ENCODE results near the gene CCDC152.

The CCDC152 gene

GRCh38 chr5:42830924-42831323, 74.3 kb downstream of the CCDC152 start:
- DNase-seq (ENCODE audit: low spot score), result no peak
- in situ Hi-C loops (cut with MboI; ENCODE audit: low sequenced_read_pairs, unreplicated experiment), result no loop called here

GRCh38 chr5:42832060-42832459, 75.4 kb downstream of the CCDC152 start:
- no peak for TF ChIP-seq CTCF (IDR thresholded peaks at IDR 0.05; ENCODE audit: borderline replicate concordance, control extremely low read depth, extremely low read depth, insufficient read depth, missing control alignments)
- DNase-seq (ENCODE audit: low spot score), result no peak
- in situ Hi-C loops (cut with MboI; ENCODE audit: low sequenced_read_pairs, unreplicated experiment), result no loop called here

More at GRCh38 chr5:42830924-42831323, 74.3 kb downstream of the CCDC152 start:
- no peak for TF ChIP-seq CTCF (IDR thresholded peaks at IDR 0.05; ENCODE audit: borderline replicate concordance, control extremely low read depth, extremely low read depth, insufficient read depth, missing control alignments)

GRCh38 chr5:42836070-42836769, 79.6 kb downstream of the CCDC152 start:
- no peak for TF ChIP-seq CTCF (IDR thresholded peaks at IDR 0.05; ENCODE audit: borderline replicate concordance, control extremely low read depth, extremely low read depth, insufficient read depth, missing control alignments)
- no peak for DNase-seq (ENCODE audit: low spot score)
- in situ Hi-C loops (cut with MboI; ENCODE audit: low sequenced_read_pairs, unreplicated experiment), result no loop called here

- in situ Hi-C loops (cut with MboI; ENCODE audit: low sequenced_read_pairs, unreplicated experiment), result no loop called here
- TF ChIP-seq CTCF (IDR thresholded peaks at IDR 0.05; ENCODE audit: borderline replicate concordance, control extremely low read depth, extremely low read depth, insufficient read depth, missing control alignments), result no peak
- DNase-seq (ENCODE audit: low spot score), result no peak
These were observed 81.0 kb downstream of the CCDC152 start for GRCh38 chr5:42837601-42838000.

GRCh38 chr5:42839196-42839595, 82.6 kb downstream of the CCDC152 start:
- in situ Hi-C loops (cut with MboI; ENCODE audit: low sequenced_read_pairs, unreplicated experiment), result no loop called here
- no peak for TF ChIP-seq CTCF (IDR thresholded peaks at IDR 0.05; ENCODE audit: borderline replicate concordance, control extremely low read depth, extremely low read depth, insufficient read depth, missing control alignments)
- DNase-seq (ENCODE audit: low spot score), result no peak

GRCh38 chr5:42840269-42840668, 83.7 kb downstream of the CCDC152 start:
- no peak for TF ChIP-seq CTCF (IDR thresholded peaks at IDR 0.05; ENCODE audit: borderline replicate concordance, control extremely low read depth, extremely low read depth, insufficient read depth, missing control alignments)
- no peak for DNase-seq (ENCODE audit: low spot score)
- in situ Hi-C loops (cut with MboI; ENCODE audit: low sequenced_read_pairs, unreplicated experiment), result no loop called here
